ENCODE results near the gene TAB3. TPM values are rescaled to one million over a fixed set of nuclear protein-coding genes. Genes with fewer than 3 reads are reported as not detected.

Gene TAB3
- total RNA-seq, 1 donor from 2014 or later: 18.5 TPM

Other genes starting within 250 kb of the TAB3 start
- 17.8 TPM for gene GK, start 235.8 kb downstream of the TAB3 start, total RNA-seq
- not detected for gene FTHL17, start 182.8 kb upstream of the TAB3 start, total RNA-seq